Lung (tissue), 12 donors: ENCODE measurements around the gene USP28. TPM values are rescaled to one million over a fixed set of nuclear protein-coding genes. Genes with fewer than 3 reads are reported as not detected.

Source experiments
- ATAC-seq: fragments of 200-7000 bp; cut with Tn5 transposase; one replicate; pipeline ENCODE4 v1.9.1; 2020; ENCODE audit warnings: moderate number of reproducible peaks; ENCODE audit not compliant: insufficient read depth, low FRiP score
- DNase-seq, 3 donors: peaks; one replicate each; pipeline ENCODE4 v3.0.0-alpha.2; 2013 to 2017
- H3K27ac ChIP-seq, 2 donors: one replicate each; pipeline ENCODE4 v1.5.1; 2013; ENCODE audit warnings: mild to moderate bottlenecking in 2 of 2, moderate library complexity in 2 of 2, control low read depth in 1 of 2, inconsistent platforms in 1 of 2, low read depth in 1 of 2, low read length in 1 of 2
- H3K27me3 ChIP-seq, 3 donors: one replicate each; pipeline ENCODE4 v1.5.1; 2013; ENCODE audit warnings: low read length in 2 of 3; ENCODE audit not compliant: control insufficient read depth in 3 of 3, insufficient read depth in 3 of 3
- H3K36me3 ChIP-seq, 4 donors: one replicate each; pipeline ENCODE4 v1.5.1; 2013; ENCODE audit warnings: low read length in 4 of 4, mild to moderate bottlenecking in 1 of 4, moderate library complexity in 1 of 4; ENCODE audit not compliant: control insufficient read depth in 4 of 4, insufficient read depth in 4 of 4
- H3K4me1 ChIP-seq, 5 donors: one replicate each; pipeline ENCODE4 v1.5.1; 2013; ENCODE audit warnings: low read length in 5 of 5, mild to moderate bottlenecking in 2 of 5, moderate library complexity in 1 of 5; ENCODE audit not compliant: control insufficient read depth in 5 of 5, insufficient read depth in 5 of 5
- H3K4me3 ChIP-seq: one replicate; pipeline ENCODE4 v1.5.1; 2013; ENCODE audit warnings: mild to moderate bottlenecking, control low read depth, moderate library complexity
- H3K9ac ChIP-seq, 2 donors: one replicate each; pipeline ENCODE4 v1.5.1; 2013; ENCODE audit warnings: low read length in 2 of 2, control low read depth in 1 of 2; ENCODE audit not compliant: insufficient read depth in 1 of 2
- H3K9me3 ChIP-seq, 4 donors: one replicate each; pipeline ENCODE4 v1.5.1; 2013; ENCODE audit warnings: low read length in 3 of 4, mild to moderate bottlenecking in 1 of 4, moderate library complexity in 1 of 4; ENCODE audit not compliant: control insufficient read depth in 4 of 4, insufficient read depth in 3 of 4
- CTCF ChIP-seq: IDR thresholded peaks from 2 replicates; pipeline ENCODE4 v1.5.1; 2012; ENCODE audit warnings: mild to moderate bottlenecking; ENCODE audit errors: control extremely low read depth, extremely low read depth
- WGBS, 2 donors: extraction: QIAGEN DNeasy Blood & Tissue Kit; methylation state at CpG; one replicate each; pipeline ENCODE4 v1.1.7; 2013; 5-methylcytosine and 5-hydroxymethylcytosine counted together
- polyA plus RNA-seq, 2 donors: library from polyadenylated mRNA; stranded (reverse); fragments of 200-250 nt; gene quantifications; one replicate each; pipeline ENCODE4 v1.2.1, GENCODE V29; 2013
- total RNA-seq, 2 donors: library from RNA; depleted of rRNA in 1 of 2; stranded (reverse); fragments of >200 nt in 1 of 2; gene quantifications; one replicate each; pipeline ENCODE4 v1.2.1, GENCODE V29; 2014 to 2021
- donor health status: control.
- donor health status: control.
- donor health status: Bipolar disorder and iron deficiency.
- donor health status: healthy.
- donor health status: DM: yes; HTN: yes; CAD: no.

The USP28 gene
- total and polyA plus RNA-seq, 4 donors = 3.5 to 45.3 (median 14.2) TPM

- Histone ChIP-seq H3K9me3 (no peaks in the 10 kb centered on the region), H3K27ac (no peak overlapping the region), H3K27me3 (no peaks in the 10 kb centered on the region), H3K36me3 (peaks cover 11 to 25% (median 13%) of the 10 kb centered on the region in 4 donors), H3K9ac (no peak overlapping the region), H3K4me1 (no peaks in the 10 kb centered on the region), H3K4me3 (no peak overlapping the region)
- TF ChIP-seq CTCF = no peak
- ATAC-seq (no peak), DNase-seq (no peak)
- WGBS, 2 donors = 92 to 100% methylated on average over 1 of the region's 1 CpG
These were observed 58.2 kb downstream of the USP28 start for GRCh38 chr11:113817162-113817561.

GRCh38 chr11:113814181-113814580 lies 61.2 kb downstream of the USP28 start:
- DNase-seq (no peak), ATAC-seq (no peak)
- Histone ChIP-seq H3K27ac (no peak overlapping the region), H3K27me3 (no peaks in the 10 kb centered on the region), H3K9ac (no peak overlapping the region), H3K36me3 (peaks cover 3 to 35% (median 7%) of the 10 kb centered on the region in 4 donors), H3K4me3 (no peak overlapping the region), H3K4me1 (no peaks in the 10 kb centered on the region), H3K9me3 (no peaks in the 10 kb centered on the region)
- no peak for TF ChIP-seq CTCF

- Histone ChIP-seq H3K4me3 (no peak overlapping the region), H3K36me3 (peaks cover 14 to 36% (median 18%) of the 10 kb centered on the region in 4 donors), H3K27me3 (no peaks in the 10 kb centered on the region), H3K4me1 (no peaks in the 10 kb centered on the region), H3K9ac (no peak overlapping the region), H3K9me3 (no peaks in the 10 kb centered on the region), H3K27ac (no peak overlapping the region)
- ATAC-seq (no peak), DNase-seq (no peak)
- WGBS, 2 donors = 25 to 41% methylated on average over 2 of the region's 2 CpGs
- TF ChIP-seq CTCF = no peak
These were observed 66.4 kb downstream of the USP28 start for GRCh38 chr11:113808931-113809330.

- DNase-seq (peak in 1 of 3 donors; percentile 5), ATAC-seq (no peak)
- Histone ChIP-seq H3K9me3 (no peaks in the 10 kb centered on the region), H3K27me3 (no peaks in the 10 kb centered on the region), H3K36me3 (peaks cover 18 to 49% (median 23%) of the 10 kb centered on the region in 4 donors), H3K9ac (no peak overlapping the region), H3K27ac (no peak overlapping the region), H3K4me3 (no peak overlapping the region), H3K4me1 (no peaks in the 10 kb centered on the region)
- no peak for TF ChIP-seq CTCF
- WGBS, 2 donors = 95 to 97% methylated on average over 2 of the region's 2 CpGs
These were observed 69.0 kb downstream of the USP28 start for GRCh38 chr11:113806406-113806805.
